Right lobe of liver (tissue), 4 donors: ENCODE data around the gene PPP1R3C.

Experiments
- CTCF ChIP-seq, 4 donors: fragments of 200-600 bp in 3 of 4; fragments of 450-650 bp in 1 of 4; IDR thresholded peaks; one replicate each; pipeline versions ENCODE4 v1.5.1 to v1.8.0; 2016 to 2022; ENCODE audit warnings: antibody characterized with exemption in 4 of 4, mild to moderate bottlenecking in 2 of 4
- POLR2A ChIP-seq: fragments of 450-650 bp; IDR thresholded peaks from one replicate; pipeline ENCODE4 v1.6.1; 2017; ENCODE audit warnings: antibody characterized with exemption, mild to moderate bottlenecking
- donor health status: DM: no; HTN: no; CAD: no.
- donor health status: DM: no; HTN: no; CAD: no.
- donor health status: DM: no; HTN: yes; CAD: no.

GRCh38 chr10:91662993-91663392 is 30.1 kb upstream of the PPP1R3C start:
- no peak for TF ChIP-seq CTCF (IDR thresholded peaks at IDR 0.05)
- TF ChIP-seq POLR2A = no peak
